Measurements from ENCODE around the gene SPTLC1.

SPTLC1 gene

GRCh38 chr9:92077888-92078287 is 37.3 kb downstream of the SPTLC1 start:
- H3K4me3 ChIP-seq (ENCODE audit: low read depth, low read length) = no peak overlapping the region
- no peaks in the 10 kb centered on the region for H3K27me3 ChIP-seq (ENCODE audit: control insufficient read depth, insufficient read depth, low read length)
- no peaks in the 10 kb centered on the region for H3K4me1 ChIP-seq (ENCODE audit: control insufficient read depth, insufficient read depth, low read length)
- no peak overlapping the region for H3K9ac ChIP-seq (ENCODE audit: low read length)
- no peak overlapping the region for H3K27ac ChIP-seq (ENCODE audit: low read depth, low read length)
- H3K36me3 ChIP-seq (ENCODE audit: control insufficient read depth, insufficient read depth, low read length) = peaks cover 70% of the 10 kb centered on the region
- no peaks in the 10 kb centered on the region for H3K9me3 ChIP-seq (ENCODE audit: control insufficient read depth, insufficient read depth, low read depth, low read length)

- Histone ChIP-seq H3K4me1 (ENCODE audit: control insufficient read depth, insufficient read depth, low read length) (no peaks in the 10 kb centered on the region), H3K27ac (ENCODE audit: low read depth, low read length) (no peak overlapping the region), H3K27me3 (ENCODE audit: control insufficient read depth, insufficient read depth, low read length) (no peaks in the 10 kb centered on the region), H3K4me3 (ENCODE audit: low read depth, low read length) (no peak overlapping the region), H3K9ac (ENCODE audit: low read length) (no peak overlapping the region), H3K9me3 (ENCODE audit: control insufficient read depth, insufficient read depth, low read depth, low read length) (no peaks in the 10 kb centered on the region), H3K36me3 (ENCODE audit: control insufficient read depth, insufficient read depth, low read length) (peaks cover 83% of the 10 kb centered on the region)
Measured at GRCh38 chr9:92071634-92072033, 43.6 kb downstream of the SPTLC1 start.

GRCh38 chr9:92066168-92066567 is 49.0 kb downstream of the SPTLC1 start:
- peaks cover 92% of the 10 kb centered on the region for H3K36me3 ChIP-seq (ENCODE audit: control insufficient read depth, insufficient read depth, low read length)
- no peak overlapping the region for H3K27ac ChIP-seq (ENCODE audit: low read depth, low read length)
- no peaks in the 10 kb centered on the region for H3K4me1 ChIP-seq (ENCODE audit: control insufficient read depth, insufficient read depth, low read length)
- peaks cover 21% of the 10 kb centered on the region for H3K9me3 ChIP-seq (ENCODE audit: control insufficient read depth, insufficient read depth, low read depth, low read length)
- no peak overlapping the region for H3K4me3 ChIP-seq (ENCODE audit: low read depth, low read length)
- H3K9ac ChIP-seq (ENCODE audit: low read length) = no peak overlapping the region
- H3K27me3 ChIP-seq (ENCODE audit: control insufficient read depth, insufficient read depth, low read length) = no peaks in the 10 kb centered on the region

- Histone ChIP-seq H3K9me3 (ENCODE audit: control insufficient read depth, insufficient read depth, low read depth, low read length) (peaks cover 24% of the 10 kb centered on the region), H3K27ac (ENCODE audit: low read depth, low read length) (no peak overlapping the region), H3K4me1 (ENCODE audit: control insufficient read depth, insufficient read depth, low read length) (peaks cover 3% of the 10 kb centered on the region; the same call in 1 of the 2 replicates), H3K36me3 (ENCODE audit: control insufficient read depth, insufficient read depth, low read length) (peaks cover 85% of the 10 kb centered on the region), H3K27me3 (ENCODE audit: control insufficient read depth, insufficient read depth, low read length) (no peaks in the 10 kb centered on the region), H3K9ac (ENCODE audit: low read length) (no peak overlapping the region), H3K4me3 (ENCODE audit: low read depth, low read length) (no peak overlapping the region)
Measured at GRCh38 chr9:92064711-92065110, 50.5 kb downstream of the SPTLC1 start.

- H3K9me3 ChIP-seq (ENCODE audit: control insufficient read depth, insufficient read depth, low read depth, low read length) = peaks cover 24% of the 10 kb centered on the region
- no peak overlapping the region for H3K9ac ChIP-seq (ENCODE audit: low read length)
- peaks cover 24% of the 10 kb centered on the region for H3K4me1 ChIP-seq (ENCODE audit: control insufficient read depth, insufficient read depth, low read length)
- H3K36me3 ChIP-seq (ENCODE audit: control insufficient read depth, insufficient read depth, low read length) = peaks cover 62% of the 10 kb centered on the region
- no peak overlapping the region for H3K27ac ChIP-seq (ENCODE audit: low read depth, low read length)
- no peaks in the 10 kb centered on the region for H3K27me3 ChIP-seq (ENCODE audit: control insufficient read depth, insufficient read depth, low read length)
- H3K4me3 ChIP-seq (ENCODE audit: low read depth, low read length) = no peak overlapping the region
Measured at GRCh38 chr9:92061184-92061583, 54.0 kb downstream of the SPTLC1 start.

GRCh38 chr9:92059661-92060060 is 55.6 kb downstream of the SPTLC1 start:
- Histone ChIP-seq H3K27me3 (ENCODE audit: control insufficient read depth, insufficient read depth, low read length) (no peaks in the 10 kb centered on the region), H3K9me3 (ENCODE audit: control insufficient read depth, insufficient read depth, low read depth, low read length) (peaks cover 24% of the 10 kb centered on the region), H3K4me1 (ENCODE audit: control insufficient read depth, insufficient read depth, low read length) (peaks cover 37% of the 10 kb centered on the region), H3K4me3 (ENCODE audit: low read depth, low read length) (no peak overlapping the region), H3K36me3 (ENCODE audit: control insufficient read depth, insufficient read depth, low read length) (peaks cover 51% of the 10 kb centered on the region), H3K27ac (ENCODE audit: low read depth, low read length) (no peak overlapping the region), H3K9ac (ENCODE audit: low read length) (no peak overlapping the region)

- Histone ChIP-seq H3K27me3 (ENCODE audit: control insufficient read depth, insufficient read depth, low read length) (no peaks in the 10 kb centered on the region), H3K36me3 (ENCODE audit: control insufficient read depth, insufficient read depth, low read length) (peaks cover 45% of the 10 kb centered on the region), H3K27ac (ENCODE audit: low read depth, low read length) (no peak overlapping the region), H3K9me3 (ENCODE audit: control insufficient read depth, insufficient read depth, low read depth, low read length) (peaks cover 24% of the 10 kb centered on the region), H3K9ac (ENCODE audit: low read length) (no peak overlapping the region), H3K4me3 (ENCODE audit: low read depth, low read length) (no peak overlapping the region), H3K4me1 (ENCODE audit: control insufficient read depth, insufficient read depth, low read length) (peaks cover 37% of the 10 kb centered on the region)
Measured at GRCh38 chr9:92058723-92059444, 56.3 kb downstream of the SPTLC1 start.

- Histone ChIP-seq H3K36me3 (ENCODE audit: control insufficient read depth, insufficient read depth, low read length) (peaks cover 45% of the 10 kb centered on the region), H3K9ac (ENCODE audit: low read length) (no peak overlapping the region), H3K4me3 (ENCODE audit: low read depth, low read length) (no peak overlapping the region), H3K9me3 (ENCODE audit: control insufficient read depth, insufficient read depth, low read depth, low read length) (peaks cover 19% of the 10 kb centered on the region), H3K27me3 (ENCODE audit: control insufficient read depth, insufficient read depth, low read length) (no peaks in the 10 kb centered on the region), H3K4me1 (ENCODE audit: control insufficient read depth, insufficient read depth, low read length) (peaks cover 37% of the 10 kb centered on the region), H3K27ac (ENCODE audit: low read depth, low read length) (no peak overlapping the region)
Measured at GRCh38 chr9:92058026-92058425, 57.2 kb downstream of the SPTLC1 start.

GRCh38 chr9:92057226-92057625 is 58.0 kb downstream of the SPTLC1 start:
- no peak overlapping the region for H3K9ac ChIP-seq (ENCODE audit: low read length)
- peaks cover 12% of the 10 kb centered on the region for H3K9me3 ChIP-seq (ENCODE audit: control insufficient read depth, insufficient read depth, low read depth, low read length)
- peaks cover 37% of the 10 kb centered on the region for H3K4me1 ChIP-seq (ENCODE audit: control insufficient read depth, insufficient read depth, low read length)
- peak overlapping the region; percentile 87 for H3K27ac ChIP-seq (ENCODE audit: low read depth, low read length)
- no peaks in the 10 kb centered on the region for H3K27me3 ChIP-seq (ENCODE audit: control insufficient read depth, insufficient read depth, low read length)
- H3K4me3 ChIP-seq (ENCODE audit: low read depth, low read length) = no peak overlapping the region
- peaks cover 39% of the 10 kb centered on the region for H3K36me3 ChIP-seq (ENCODE audit: control insufficient read depth, insufficient read depth, low read length)

GRCh38 chr9:92055624-92056023 is 59.6 kb downstream of the SPTLC1 start:
- no peak overlapping the region for H3K4me3 ChIP-seq (ENCODE audit: low read depth, low read length)
- peaks cover 40% of the 10 kb centered on the region for H3K4me1 ChIP-seq (ENCODE audit: control insufficient read depth, insufficient read depth, low read length)
- H3K27me3 ChIP-seq (ENCODE audit: control insufficient read depth, insufficient read depth, low read length) = no peaks in the 10 kb centered on the region
- peak overlapping the region; percentile 73 for H3K9ac ChIP-seq (ENCODE audit: low read length)
- H3K9me3 ChIP-seq (ENCODE audit: control insufficient read depth, insufficient read depth, low read depth, low read length) = no peaks in the 10 kb centered on the region
- peak overlapping the region; percentile 87 for H3K27ac ChIP-seq (ENCODE audit: low read depth, low read length)
- H3K36me3 ChIP-seq (ENCODE audit: control insufficient read depth, insufficient read depth, low read length) = peaks cover 37% of the 10 kb centered on the region

- Histone ChIP-seq H3K27me3 (ENCODE audit: control insufficient read depth, insufficient read depth, low read length) (no peaks in the 10 kb centered on the region), H3K9ac (ENCODE audit: low read length) (no peak overlapping the region), H3K4me3 (ENCODE audit: low read depth, low read length) (no peak overlapping the region), H3K9me3 (ENCODE audit: control insufficient read depth, insufficient read depth, low read depth, low read length) (0 out of 2 replicates have a peak, but pooled peaks cover under 1% of the 10 kb centered on the region), H3K27ac (ENCODE audit: low read depth, low read length) (peak overlapping the region; percentile 37; the same call in 1 of the 2 replicates), H3K4me1 (ENCODE audit: control insufficient read depth, insufficient read depth, low read length) (peaks cover 25% of the 10 kb centered on the region), H3K36me3 (ENCODE audit: control insufficient read depth, insufficient read depth, low read length) (peaks cover 68% of the 10 kb centered on the region)
Measured at GRCh38 chr9:92048924-92049625, 66.1 kb downstream of the SPTLC1 start.

Measured in HUES6 (cell line).